ENCODE data around the gene ZNF264.
"Not testable (repeated sequence)": the region's sequence is repeated elsewhere in the genome, so short reads cannot be mapped to it uniquely, and the experiment has no call there.

Gene ZNF264

DNA sequence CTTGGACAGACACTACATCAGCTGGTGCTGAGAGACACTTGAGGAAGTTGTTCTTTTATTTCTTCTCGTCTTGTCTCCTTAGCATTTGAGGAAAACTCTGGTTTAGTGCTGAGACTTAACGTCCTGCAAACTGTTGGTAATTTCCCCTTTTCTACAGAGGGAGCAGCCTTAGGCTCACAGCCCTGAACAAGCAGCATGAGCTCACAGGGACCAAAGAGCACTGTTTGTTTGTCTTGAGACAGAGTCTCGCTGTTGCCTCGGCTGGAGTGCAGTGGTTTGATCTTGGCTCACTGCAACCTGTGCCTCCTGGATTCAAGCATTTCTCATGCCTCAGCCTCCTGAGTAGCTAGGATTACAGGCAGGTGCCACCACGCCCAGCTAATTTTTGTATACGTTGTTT, 54.7 kb downstream of the ZNF264 start:
- no peak for DNase-seq

DNA sequence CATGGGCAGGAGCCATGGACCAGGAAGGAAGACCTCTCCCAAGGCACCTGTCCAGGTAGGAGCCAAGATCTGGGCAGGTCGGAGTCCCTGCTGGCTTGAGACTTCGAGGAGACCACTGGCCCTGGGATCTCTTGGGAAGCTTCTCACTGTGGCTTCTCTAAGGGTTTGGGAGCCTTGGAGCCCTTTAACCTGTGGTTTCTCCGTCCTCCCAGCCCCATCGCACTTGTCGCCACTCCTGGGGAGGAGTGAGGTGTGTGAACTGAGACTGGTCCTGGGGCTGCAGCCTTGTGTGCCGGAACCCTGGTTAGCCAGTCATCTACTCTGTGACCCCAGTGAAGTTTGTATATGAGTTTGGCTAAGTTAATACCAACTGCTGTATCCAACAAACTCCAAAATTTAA, 57.3 kb downstream of the ZNF264 start:
- DNase-seq: no peak

DNA sequence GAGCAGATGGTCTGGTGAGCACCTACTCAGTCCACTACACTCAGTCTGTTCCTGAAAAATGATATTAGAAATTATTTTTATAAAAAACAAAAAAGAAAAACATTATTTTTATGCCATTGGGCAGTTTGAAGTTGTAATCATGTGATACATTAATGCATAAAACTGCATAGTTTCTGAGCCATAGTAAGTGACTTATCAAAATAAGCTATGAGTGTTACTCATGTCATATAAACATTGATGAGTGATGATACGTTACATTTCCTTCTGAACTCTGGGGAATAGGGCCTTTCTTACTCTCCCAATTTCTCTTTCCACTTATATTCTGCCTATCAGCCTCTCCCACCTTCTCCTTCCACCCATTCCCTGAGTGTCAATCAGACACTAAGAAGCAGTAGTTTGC, 58.0 kb downstream of the ZNF264 start:
- no peak for DNase-seq

DNA sequence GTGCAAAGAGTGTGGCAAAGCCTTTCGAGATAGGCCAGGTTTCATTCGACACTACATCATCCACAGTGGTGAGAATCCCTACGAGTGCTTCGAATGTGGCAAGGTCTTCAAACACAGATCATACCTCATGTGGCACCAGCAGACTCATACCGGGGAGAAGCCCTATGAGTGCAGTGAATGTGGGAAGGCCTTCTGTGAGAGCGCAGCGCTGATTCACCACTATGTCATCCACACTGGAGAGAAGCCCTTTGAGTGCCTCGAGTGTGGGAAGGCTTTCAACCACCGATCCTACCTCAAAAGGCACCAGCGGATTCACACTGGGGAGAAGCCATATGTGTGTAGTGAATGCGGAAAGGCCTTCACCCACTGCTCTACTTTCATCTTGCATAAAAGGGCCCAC, 62.5 kb downstream of the ZNF264 start:
- DNase-seq: not testable (repeated sequence)

DNA sequence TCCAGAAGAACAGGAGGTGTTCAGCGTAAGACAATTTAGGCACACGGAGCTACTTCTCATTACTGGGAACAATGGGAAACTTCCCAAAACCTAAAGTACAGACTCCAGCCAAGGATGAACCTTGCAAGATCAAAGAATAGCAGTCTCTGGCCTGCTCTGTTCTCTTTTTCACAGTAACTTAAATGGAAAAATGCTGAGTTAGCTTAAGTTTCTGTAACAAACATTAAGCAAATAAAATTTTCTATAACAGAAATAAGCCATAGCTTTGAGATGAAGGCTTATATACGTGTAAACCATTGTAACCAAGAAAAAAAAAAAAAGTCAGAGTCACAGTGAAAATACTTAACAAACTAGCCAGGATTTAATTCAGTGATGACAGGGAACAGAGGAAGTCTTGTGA, 70.7 kb downstream of the ZNF264 start:
- DNase-seq: no peak

DNA sequence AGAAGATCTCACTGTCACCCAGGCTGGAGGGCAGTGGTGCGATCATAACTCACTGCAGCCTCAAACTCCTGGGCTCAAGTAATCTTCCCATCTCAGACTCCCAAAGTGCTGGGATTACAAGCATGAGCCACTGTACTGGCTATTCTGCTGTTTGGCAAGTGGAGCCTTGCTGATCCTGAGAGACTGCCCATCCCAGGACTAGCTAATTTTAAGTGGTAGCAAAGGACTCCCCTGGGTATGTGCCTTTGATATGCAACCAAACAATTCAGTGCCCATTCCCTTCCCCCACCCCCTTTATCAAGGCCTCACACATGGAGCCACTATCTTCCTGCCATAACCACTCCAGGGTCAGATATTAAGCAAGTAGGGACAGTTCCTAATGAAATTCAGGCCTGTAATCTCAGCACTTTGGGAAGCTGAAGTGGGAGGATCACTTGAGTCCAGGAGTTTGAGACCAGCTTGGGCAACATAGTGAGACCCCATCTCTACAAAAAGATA, 72.0 kb downstream of the ZNF264 start:
- DNase-seq: no peak

DNA sequence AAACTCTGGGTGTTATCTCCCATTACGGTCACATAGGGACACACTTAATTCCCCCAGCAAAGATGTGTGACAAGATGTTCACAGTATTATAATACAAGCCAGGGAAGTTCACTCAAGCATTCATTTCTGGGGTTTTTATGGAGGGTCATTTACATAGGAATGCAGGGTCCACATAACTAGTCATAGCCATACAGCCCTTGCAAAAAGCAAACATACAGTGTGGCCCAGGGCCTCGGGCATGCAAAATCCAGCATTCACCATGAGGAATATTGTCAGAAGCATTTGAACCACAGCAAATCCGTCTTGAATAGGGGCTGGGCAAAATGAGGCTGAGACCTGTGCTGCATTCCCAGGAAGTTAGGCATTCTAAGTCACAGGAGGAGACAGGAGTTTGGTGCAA, 76.0 kb downstream of the ZNF264 start:
- no peak for DNase-seq

DNA sequence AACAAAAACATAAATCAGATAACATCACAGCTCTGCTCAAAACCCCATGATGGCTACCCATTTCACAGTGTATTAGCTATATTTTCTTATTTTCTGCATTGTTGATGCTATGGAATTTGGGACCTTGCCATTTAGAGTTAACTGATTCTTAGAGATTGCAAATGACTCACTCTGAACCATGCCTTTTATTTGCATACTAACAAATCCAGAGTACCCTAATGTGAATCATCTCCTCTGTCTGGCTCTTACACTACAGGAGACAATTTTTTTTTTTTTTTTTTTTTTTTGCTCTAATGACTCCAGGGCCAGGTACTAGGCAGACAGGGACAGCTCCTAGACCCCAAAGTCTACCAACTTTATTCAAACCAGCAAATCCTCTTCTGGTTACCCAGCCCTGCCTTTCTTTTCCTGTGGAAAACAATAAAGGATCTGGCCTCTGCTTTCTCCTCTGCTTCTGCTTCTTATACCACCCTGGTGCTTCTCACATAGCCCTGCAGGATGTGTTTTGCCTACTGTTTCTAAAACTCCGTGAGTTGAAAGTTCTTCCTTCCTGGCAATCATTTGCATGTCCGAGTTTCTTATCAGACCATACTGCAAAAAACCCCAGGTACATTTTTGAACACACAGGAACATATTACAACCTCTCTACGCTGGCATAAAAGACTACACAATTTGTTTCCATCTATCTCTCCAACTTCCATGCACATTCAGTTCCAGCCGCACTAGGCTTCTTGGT, 78.4 kb downstream of the ZNF264 start:
- DNase-seq: no peak

DNA sequence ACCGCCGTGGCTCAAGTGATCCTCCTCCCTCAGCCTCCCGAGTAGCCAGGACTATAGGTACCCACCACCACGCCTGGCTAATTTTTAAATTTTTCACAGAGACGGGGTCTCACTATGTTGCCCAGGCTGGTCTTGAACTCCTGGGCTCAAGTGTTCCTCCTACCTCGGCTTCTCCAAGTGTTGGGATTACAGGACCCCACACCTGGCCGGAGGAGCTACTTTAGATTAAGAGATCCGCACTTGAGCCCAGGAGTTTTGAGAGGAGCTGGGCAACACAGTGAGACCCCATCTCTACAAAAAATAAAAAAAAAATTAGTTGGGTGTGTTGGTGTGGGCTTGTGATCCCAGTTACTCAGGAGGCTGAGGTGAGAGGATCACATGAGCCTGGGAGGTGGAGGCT, 80.0 kb downstream of the ZNF264 start:
- no peak for DNase-seq
